ENCODE results near the gene KLHL33.
"Not testable (repeated sequence)": the region's sequence is repeated elsewhere in the genome, so short reads cannot be mapped to it uniquely, and the experiment has no call there.

Gene KLHL33

DNA sequence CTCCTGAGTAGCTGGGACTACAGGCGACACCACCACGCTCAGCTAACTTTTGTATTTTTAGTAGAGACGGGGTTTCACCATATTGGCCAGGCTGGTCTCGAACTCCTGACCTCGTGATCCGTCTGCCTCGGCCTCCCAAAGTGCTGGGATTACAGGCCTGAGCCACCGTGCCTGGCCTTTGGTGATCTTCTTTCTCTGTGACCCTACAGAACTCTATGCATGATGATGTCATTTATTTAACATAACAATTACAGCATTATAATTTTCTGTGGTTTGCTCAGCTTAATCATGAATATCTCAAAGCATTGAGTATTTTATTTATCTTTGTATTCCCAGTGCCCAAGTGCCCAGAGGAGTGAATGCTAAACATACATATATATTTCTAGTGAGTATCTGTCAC lies 16.9 kb upstream of the KLHL33 start:
- not testable (repeated sequence) for DNase-seq

DNA sequence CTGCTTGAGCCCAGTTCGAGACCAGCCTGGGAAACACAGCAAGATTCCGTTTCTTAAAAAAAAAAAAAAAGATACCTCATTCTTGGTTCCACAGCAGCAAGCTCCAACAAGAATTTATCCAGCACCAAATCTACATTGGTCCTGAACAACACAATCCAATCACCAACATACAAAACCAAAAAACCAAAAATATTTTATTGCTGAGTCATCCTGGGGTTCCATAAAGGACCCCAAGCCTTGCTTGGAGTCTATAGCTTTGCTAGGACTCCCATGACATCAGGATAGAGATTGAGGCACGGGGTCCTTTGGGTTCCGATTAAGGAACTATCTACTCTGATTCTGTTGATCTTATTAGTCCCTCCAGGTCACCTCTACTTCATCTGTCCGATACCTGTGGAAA lies 10.9 kb upstream of the KLHL33 start:
- DNase-seq, result no peak

DNA sequence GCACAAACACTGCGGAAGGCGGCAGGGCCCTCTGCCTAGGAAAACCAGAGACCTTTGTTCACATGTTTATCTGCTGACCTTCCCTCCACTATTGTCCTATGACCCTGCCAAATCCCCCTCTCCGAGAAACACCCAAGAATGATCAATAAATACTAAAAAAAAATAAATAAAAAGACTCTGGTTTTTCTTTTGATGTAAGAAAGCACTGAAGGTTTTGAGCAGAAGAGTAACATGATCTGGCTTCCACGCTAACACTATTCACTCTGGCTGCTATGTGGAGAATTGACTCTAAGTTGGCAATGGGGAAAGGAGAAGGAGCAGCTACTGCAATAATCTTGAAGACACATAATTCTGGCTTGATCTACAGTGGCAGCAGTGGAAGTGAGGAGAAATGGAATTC lies 7.7 kb upstream of the KLHL33 start:
- DNase-seq, result not testable (repeated sequence)

GRCh38 chr14:20441461-20441860 lies 5.5 kb upstream of the KLHL33 start:
- no peak for DNase-seq

GRCh38 chr14:20440882-20441281 lies 4.9 kb upstream of the KLHL33 start:
- DNase-seq, result no peak

GRCh38 chr14:20440465-20440864 lies 4.5 kb upstream of the KLHL33 start:
- no peak for DNase-seq

DNA sequence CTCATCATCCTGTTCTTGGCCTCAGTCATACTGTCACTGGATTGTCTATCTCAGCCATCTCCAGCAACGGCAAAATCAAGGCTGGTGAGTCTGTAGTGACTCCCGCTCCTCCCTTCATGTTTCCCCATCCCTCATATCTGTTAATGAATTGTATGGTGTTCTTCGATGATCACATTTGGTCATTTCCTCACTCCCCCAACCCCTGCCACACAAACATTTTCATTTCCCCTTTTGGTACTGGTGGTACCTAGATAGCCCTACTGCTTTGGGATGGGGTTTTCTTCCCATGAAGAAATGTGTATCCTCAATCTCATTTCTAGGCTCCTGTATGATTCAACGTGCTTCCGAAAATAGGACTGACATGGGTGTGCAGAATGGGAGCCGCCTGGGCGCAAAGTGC lies 2.7 kb upstream of the KLHL33 start:
- DNase-seq, result no peak

DNA sequence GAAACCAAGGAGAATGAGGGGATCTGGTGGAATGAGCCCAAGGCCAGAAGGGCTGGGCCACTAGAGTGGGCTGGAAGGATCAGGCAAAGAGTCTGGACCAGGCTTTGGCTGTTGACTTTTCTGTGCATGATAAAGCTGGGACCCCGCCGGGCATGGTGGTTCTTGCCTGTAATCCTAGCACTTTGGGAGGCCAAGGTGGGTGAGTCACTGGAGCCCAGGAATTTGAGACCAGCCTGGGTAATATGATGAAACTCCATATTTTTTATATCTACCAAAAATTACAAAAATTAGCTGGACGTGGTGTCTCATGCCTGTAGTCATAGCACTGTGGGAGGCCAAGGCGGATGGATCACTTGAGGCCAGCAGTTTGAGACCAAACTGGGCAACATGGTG lies 393 bp upstream of the KLHL33 start:
- DNase-seq, result no peak

- DNase-seq, result no peak
Observed at GRCh38 chr14:20434701-20435581, 1.0 kb downstream of the KLHL33 start.

DNA sequence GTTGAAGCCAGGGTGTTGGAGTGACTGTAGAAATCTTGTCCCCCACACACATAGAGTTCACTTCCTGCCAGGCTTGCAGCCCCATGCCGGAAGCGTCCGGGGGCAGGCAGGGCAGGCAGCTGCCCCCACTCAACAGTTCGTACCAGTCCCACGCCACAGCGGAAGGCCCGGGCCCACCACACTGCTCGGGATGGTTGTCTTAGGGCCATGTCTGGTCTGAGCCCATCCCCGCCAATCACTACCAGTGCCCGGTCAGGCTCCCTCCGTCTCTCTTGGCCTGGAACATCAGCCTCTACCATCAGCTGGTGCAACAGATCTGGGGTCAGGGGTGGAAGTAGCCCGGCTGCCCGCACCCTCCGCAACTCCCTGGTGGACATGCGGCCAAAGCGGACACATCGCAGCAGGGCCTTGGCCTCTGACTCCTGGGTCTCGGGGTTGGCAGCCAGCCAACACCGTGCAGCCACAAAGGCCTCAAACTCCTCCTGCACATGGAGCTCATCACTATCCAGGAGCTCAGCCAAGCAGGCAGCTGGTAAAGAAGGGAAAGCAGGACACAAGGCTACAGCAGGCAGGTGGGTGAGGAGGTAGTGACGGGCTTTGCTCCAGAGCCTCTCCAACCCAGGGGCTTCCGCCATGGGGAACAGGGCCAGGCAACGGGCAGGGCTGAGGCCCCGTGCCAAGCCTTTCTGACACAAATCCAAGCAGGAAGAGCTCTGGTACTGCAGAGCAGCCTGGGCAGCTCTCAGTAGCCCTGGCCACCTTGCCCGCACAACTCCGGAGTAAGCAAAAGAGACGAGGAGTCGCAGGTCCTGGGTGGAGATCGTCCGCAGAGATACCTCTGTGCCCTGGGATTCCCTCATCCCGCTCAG lies 5.9 kb downstream of the KLHL33 start:
- no peak for DNase-seq

DNA sequence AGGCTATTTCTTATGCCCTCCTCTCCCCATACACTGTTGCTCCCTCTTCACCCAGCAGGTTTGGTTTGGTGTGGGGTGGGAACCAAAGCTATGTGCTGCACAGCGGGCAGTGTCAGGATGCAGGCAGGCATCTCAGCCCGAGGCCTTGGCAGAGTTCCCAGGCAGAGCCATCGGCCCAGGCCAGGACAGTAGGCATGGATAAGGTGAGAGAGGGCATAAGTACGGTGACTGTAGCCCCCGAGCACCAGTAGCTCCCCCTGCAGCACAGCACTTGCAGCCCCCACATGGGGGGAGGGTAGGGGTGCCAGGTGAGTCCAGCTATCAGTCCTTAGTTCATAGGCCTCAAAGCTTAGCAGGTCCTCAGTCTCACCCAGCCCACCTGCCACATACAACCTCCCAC lies 7.2 kb downstream of the KLHL33 start:
- no peak for DNase-seq

- DNase-seq, result no peak
Observed at GRCh38 chr14:20428010-20428365, 8.0 kb downstream of the KLHL33 start.

DNA sequence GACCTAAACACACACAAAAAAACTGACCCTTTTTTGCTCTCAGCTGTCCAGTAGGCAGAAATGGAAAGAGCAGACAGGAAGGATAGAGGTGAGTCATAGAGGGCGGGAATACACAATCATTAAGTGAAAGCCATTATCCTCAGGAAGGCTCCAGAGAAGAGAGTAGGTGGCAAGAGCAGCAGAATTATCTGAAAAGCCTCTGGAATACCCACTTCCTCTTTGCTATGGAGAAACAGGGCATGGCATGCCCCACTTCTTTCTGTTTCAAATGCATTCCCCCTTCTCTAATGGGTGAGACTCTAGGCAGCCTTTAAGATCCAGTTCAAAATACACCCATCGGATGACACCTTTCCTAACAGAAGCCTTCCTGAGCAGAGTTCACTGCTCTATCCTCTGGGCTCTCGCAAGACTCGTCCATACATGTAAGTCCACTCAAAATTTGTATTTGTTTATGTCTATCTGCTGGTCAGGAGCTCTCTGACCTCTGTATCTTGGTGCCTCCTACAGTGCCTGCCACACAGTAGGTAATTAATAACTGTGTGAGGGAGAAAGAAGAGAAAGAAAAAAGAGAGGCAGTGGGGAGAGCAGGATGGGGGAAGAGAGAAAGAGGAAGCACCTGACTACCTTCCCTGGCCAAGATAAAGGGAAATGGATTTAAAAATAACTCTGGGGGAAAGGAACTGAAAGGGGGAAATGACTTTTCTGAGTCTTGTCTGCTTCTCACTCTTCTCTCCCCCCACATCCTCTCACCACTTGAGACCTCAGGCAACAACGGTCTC lies 8.5 kb downstream of the KLHL33 start:
- no peak for DNase-seq

- DNase-seq, result no peak
Observed at GRCh38 chr14:20424851-20425250, 11.1 kb downstream of the KLHL33 start.

DNA sequence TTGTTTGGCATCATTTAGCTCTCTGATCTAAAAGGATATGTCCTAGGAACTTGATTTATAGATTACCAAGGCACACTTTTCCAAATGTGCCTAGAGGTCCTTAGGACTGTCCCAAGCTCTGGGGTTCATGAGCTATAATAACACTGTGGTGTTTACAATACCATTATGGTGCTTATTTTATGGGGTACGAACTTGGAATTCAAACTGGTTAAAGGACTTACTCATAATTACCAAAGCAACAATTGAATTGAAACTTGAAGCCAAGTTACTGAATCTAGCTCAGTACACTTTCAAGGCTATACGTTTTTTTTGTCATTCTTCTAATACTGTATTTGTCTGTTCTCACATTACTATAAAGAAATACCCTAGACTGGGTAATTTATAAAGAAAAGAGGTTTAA lies 13.1 kb downstream of the KLHL33 start:
- no peak for DNase-seq

DNA sequence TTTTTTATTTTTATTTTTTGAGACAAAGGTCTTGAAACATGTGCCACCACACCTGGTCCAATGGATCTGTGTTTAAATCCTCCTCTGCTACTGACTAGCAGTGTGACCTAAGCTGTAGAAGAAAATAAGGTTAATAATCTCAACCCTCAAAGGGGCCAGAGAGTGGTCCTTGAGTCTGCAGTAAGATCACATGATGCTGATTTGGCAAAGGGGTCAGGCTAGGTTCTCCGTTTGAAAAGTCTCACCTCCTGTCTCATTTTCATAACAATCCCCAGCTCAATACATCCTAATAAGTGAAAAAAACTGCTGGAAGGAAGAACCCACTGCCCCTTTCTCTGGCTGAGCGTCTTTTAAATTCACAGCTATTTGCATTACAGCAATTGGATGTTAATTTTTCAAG lies 14.7 kb downstream of the KLHL33 start:
- DNase-seq, result no peak

DNA sequence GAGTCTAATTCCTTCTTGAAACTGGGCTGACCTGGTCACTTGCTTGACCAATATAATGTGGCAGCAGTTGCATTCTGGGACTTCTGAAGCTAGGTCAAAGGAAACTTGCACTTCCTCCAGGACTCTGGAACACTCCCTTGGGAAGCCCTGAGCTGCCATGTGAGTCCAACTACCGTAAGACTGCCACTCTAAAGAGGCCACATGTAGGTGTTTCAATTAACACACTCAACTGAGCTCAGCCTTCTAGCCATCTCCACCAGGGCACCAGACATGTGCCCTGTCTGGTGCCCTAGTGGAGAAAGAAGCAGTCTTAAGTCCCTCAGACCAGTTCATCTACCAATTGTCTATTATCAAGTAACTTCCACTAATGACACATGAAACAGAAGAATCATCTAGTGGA lies 16.5 kb downstream of the KLHL33 start:
- DNase-seq, result no peak

GRCh38 chr14:20418501-20418909 lies 17.5 kb downstream of the KLHL33 start:
- DNase-seq, result no peak

DNA sequence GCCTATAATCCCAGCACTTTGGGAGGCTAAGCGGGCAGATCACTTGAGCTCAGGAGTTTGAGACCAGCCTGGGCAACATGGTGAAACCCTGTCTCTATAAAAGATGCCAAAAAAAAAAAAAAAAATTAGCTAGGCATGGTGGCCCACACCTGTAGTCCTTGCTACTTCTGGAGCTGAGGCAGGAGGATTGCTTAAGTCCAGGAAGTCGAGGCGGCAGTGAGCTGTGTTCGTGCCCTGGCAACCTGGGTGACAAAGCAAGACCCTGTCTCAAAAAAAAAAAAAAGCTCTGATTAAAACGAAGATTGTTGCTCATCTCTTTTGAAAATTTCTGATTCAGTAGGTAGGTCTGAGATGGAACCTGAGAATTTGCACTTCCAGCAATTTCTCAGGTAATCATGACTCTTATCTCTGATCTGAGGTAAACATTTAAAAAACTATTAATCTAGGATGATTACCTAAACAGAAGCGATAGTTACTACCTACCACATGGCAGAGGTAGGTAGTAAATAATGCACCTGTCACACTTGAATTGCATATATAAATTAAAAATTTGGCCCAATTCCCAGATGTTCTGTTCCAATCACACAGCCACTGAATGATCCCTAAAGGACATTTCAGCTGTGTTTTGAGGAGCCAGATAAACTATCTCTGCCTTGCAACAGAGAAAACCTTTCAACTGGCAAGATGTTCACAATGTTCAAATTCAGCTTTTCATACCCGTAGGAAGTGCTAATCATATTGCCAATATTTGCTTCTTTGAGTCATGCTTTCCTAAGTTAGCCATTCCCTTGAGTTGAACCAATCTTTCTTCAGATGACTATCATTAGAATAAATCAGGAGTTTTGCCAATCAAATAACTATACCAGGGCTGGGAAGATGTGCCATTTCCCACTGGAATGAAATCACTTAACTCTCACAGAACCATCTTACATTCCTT lies 18.4 kb downstream of the KLHL33 start:
- no peak for DNase-seq

DNA sequence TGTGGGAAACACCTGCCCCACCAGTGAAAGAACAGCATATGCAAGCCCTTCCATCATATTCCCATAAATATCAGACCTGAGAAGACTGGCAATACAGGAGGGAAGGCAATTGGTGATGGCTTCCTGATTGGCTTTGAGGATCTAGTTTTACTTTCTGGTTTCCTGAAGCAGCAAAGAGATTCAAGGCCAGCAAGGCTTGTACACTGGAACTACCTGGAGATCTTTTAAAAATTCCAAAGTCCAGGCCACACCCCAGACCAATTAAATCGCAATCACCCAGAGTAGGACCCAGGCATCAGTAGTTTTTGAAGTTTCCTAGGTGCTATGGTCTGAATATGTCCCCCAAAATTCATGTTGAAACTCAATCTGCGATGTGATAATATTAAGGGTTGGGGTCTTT lies 19.7 kb downstream of the KLHL33 start:
- no peak for DNase-seq

DNA sequence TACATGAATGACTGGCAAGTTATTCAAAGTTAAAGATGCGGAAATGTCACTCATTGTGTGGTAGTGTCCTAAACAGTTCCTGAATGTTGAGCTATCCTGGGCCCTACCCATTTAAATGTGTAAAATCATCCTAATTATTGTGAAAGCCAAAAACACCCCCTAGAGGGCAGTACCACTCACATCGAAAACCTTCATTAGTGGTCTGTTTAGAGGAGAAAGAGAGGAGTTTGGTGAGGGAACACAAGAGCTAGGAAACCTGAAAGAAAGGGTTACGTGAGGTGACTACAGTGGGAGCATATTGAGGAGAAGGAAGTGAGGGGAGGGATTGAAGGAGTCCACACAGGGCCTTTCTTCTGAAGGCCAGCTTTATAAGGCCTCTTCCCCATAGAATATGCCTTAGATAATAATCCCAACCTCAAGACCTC lies 20.2 kb downstream of the KLHL33 start:
- DNase-seq, result no peak

DNA sequence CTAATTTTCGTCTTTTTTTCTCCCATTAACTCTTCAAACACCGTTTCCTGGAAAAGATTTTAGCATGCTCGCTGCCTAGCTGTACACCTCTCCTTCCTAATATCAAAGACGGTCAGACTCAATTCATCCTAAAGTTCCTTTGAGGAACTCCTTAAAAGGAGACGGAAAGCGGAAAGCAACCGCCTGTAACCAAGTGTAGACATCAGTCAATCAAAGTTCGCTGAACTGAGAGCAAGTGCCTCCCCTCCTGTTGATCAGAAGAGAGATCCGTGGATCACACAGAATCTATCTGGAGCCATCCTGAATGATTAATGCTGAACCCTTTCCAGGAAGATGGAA lies 22.3 kb downstream of the KLHL33 start:
- no peak for DNase-seq
